Thyroid gland (tissue), 4 donors: Measurements from ENCODE around the gene SMYD4. TPM values are rescaled to one million over a fixed set of nuclear protein-coding genes. Genes with fewer than 3 reads are reported as not detected.

ENCODE experiments used
- DNase-seq, 2 donors: peaks; one replicate each; pipeline ENCODE4 v3.0.0-alpha.2; 2019
- H3K27ac ChIP-seq, 3 donors: fragments of 200-600 bp; sonication (generic); 1 replicate in 2 of 3; 2 replicates in 1 of 3; pipeline ENCODE4 v1.5.1; 2016 to 2019; ENCODE audit warnings: mild to moderate bottlenecking in 1 of 3, moderate library complexity in 1 of 3
- H3K27me3 ChIP-seq: fragments of 200-600 bp; sonication (generic); one replicate; pipeline ENCODE4 v1.5.1; 2019
- H3K36me3 ChIP-seq, 2 donors: fragments of 200-600 bp; sonication (generic); one replicate each; pipeline ENCODE4 v1.5.1; 2016 to 2019
- H3K4me1 ChIP-seq, 2 donors: fragments of 200-600 bp; sonication (generic); one replicate each; pipeline ENCODE4 v1.5.1; 2017 to 2019
- H3K4me3 ChIP-seq, 3 donors: fragments of 200-600 bp; sonication (generic); replicated peaks in 1 of 3; 1 replicate in 2 of 3; 2 replicates in 1 of 3; pipeline ENCODE4 v1.5.1; 2016; ENCODE audit warnings: mild to moderate bottlenecking in 1 of 3
- H3K9me3 ChIP-seq: fragments of 200-600 bp; sonication (generic); one replicate; pipeline ENCODE4 v1.5.1; 2017
- CTCF ChIP-seq, 6 experiments: fragments of 200-600 bp in 3 of 6; fragments of 450-650 bp in 3 of 6; sonication (generic) in 3 of 6; IDR thresholded peaks; one replicate each; pipeline ENCODE4 v1.5.1; 2016 to 2019; ENCODE audit warnings: antibody characterized with exemption in 6 of 6, mild to moderate bottlenecking in 2 of 6, inconsistent platforms in 1 of 6, moderate library complexity in 1 of 6
- POLR2A ChIP-seq, 2 donors: fragments of 450-650 bp; IDR thresholded peaks; one replicate each; pipeline ENCODE4 v1.6.1; 2017; ENCODE audit warnings: antibody characterized with exemption in 2 of 2, mild to moderate bottlenecking in 2 of 2, moderate library complexity in 1 of 2
- WGBS, 2 donors: methylation state at CpG; one replicate each; pipeline ENCODE4 v1.1.5; 2017; 5-methylcytosine and 5-hydroxymethylcytosine counted together
- intact Hi-C: fragments of 100-400 bp; cut with DNase I; formaldehyde crosslinking; loops from one replicate; pipeline ENCODE4 v1.15.1; 2023
- total RNA-seq, 4 donors: library from RNA; depleted of rRNA; stranded (reverse); fragments of >200 nt; gene quantifications; one replicate each; pipeline ENCODE4 v1.2.3, GENCODE V29; 2016

SMYD4 gene
- total RNA-seq, 4 donors from 2014 or later, result 19.3 to 21.9 (median 20.4) TPM

GRCh38 chr17:1834380-1835149, 4.9 kb upstream of the SMYD4 start:
- DNase-seq, result no peak
- Histone ChIP-seq H3K36me3 (no peaks in the 10 kb centered on the region), H3K4me1 (peaks cover 6 to 9% of the 10 kb centered on the region in 2 donors), H3K27ac (no peak overlapping the region), H3K27me3 (no peaks in the 10 kb centered on the region), H3K4me3 (no peak overlapping the region), H3K9me3 (no peaks in the 10 kb centered on the region)
- 89 to 92% methylated on average over 12 of the region's 12 CpGs for WGBS, 2 donors
- TF ChIP-seq POLR2A (IDR thresholded peaks at IDR 0.05) (no peak), CTCF (IDR thresholded peaks at IDR 0.05) (no peak)
- intact Hi-C loops, result no loop called here

- intact Hi-C loops, result no loop called here
- peak; percentile 9 to 23 for DNase-seq
Observed at GRCh38 chr17:1830288-1830687, 586 bp upstream of the SMYD4 start.

GRCh38 chr17:1829216-1829591, 498 bp downstream of the SMYD4 start:
- peak; percentile 11 to 17 for DNase-seq
- no peaks in the 10 kb centered on the region for H3K27me3 ChIP-seq
- 1 to 2% methylated on average over 13 of the region's 13 CpGs for WGBS, 2 donors
- H3K27ac ChIP-seq, result peak overlapping the region; percentile 73 to 83 (median 81)
- H3K36me3 ChIP-seq, result peaks cover 0 to 3% of the 10 kb centered on the region in 2 donors
- peak overlapping the region; percentile 48 to 97 (median 66) for H3K4me3 ChIP-seq
- no peak for TF ChIP-seq POLR2A (IDR thresholded peaks at IDR 0.05)
- no peak for TF ChIP-seq CTCF (IDR thresholded peaks at IDR 0.05)
- H3K4me1 ChIP-seq, result peaks cover 6 to 14% of the 10 kb centered on the region in 2 donors
- no peaks in the 10 kb centered on the region for H3K9me3 ChIP-seq
- intact Hi-C loops, result no loop called here

More at GRCh38 chr17:1830288-1830687, 586 bp upstream of the SMYD4 start:
- Histone ChIP-seq H3K27me3 (no peaks in the 10 kb centered on the region), H3K4me3 (peak overlapping the region; percentile 48 to 97 (median 66)), H3K4me1 (peaks cover 6 to 14% of the 10 kb centered on the region in 2 donors), H3K9me3 (no peaks in the 10 kb centered on the region), H3K27ac (peak overlapping the region; percentile 78 to 83 (median 81)), H3K36me3 (no peaks in the 10 kb centered on the region)
- TF ChIP-seq POLR2A (IDR thresholded peaks at IDR 0.05) (no peak), CTCF (IDR thresholded peaks at IDR 0.05) (no peak)
- WGBS, 2 donors, result 0 to 1% methylated on average over 11 of the region's 11 CpGs

- no peaks in the 10 kb centered on the region for H3K9me3 ChIP-seq
- intact Hi-C loops, result no loop called here
- H3K27me3 ChIP-seq, result no peaks in the 10 kb centered on the region
- H3K4me3 ChIP-seq, result no peak overlapping the region
- peaks cover 0 to 3% of the 10 kb centered on the region in 2 donors for H3K36me3 ChIP-seq
- DNase-seq, result no peak
- H3K4me1 ChIP-seq, result no peaks in the 10 kb centered on the region
- no peak overlapping the region for H3K27ac ChIP-seq
- TF ChIP-seq POLR2A (IDR thresholded peaks at IDR 0.05), result no peak
- WGBS, 2 donors, result 78 to 80% methylated on average over 7 of the region's 7 CpGs
Observed at GRCh38 chr17:1820528-1821252, 9.0 kb downstream of the SMYD4 start.

GRCh38 chr17:1813088-1813487, 16.6 kb downstream of the SMYD4 start:
- Histone ChIP-seq H3K4me1 (no peaks in the 10 kb centered on the region), H3K9me3 (no peaks in the 10 kb centered on the region), H3K36me3 (peaks cover 8 to 12% of the 10 kb centered on the region in 2 donors), H3K27ac (no peak overlapping the region), H3K4me3 (no peak overlapping the region), H3K27me3 (no peaks in the 10 kb centered on the region)
- 90 to 92% methylated on average over 5 of the region's 5 CpGs for WGBS, 2 donors
- no peak for DNase-seq
- intact Hi-C loops, result no loop called here
- TF ChIP-seq CTCF (IDR thresholded peaks at IDR 0.05) (no peak), POLR2A (IDR thresholded peaks at IDR 0.05) (no peak)
